G401.6 (cell line): ENCODE results near the gene ZFX.
A peak's percentile ranks its signal among the peaks of the same experiment; 100 is the strongest.
"Not testable (repeated sequence)": the region's sequence is repeated elsewhere in the genome, so short reads cannot be mapped to it uniquely, and the experiment has no call there.

Experiments used
- FAIRE-seq: peaks from 2 replicates; lab custom pipeline; 2012; peaks lifted over from hg19 to GRCh38; lab: Jason Lieb, UNC

The ZFX gene

GRCh38 chrX:24153178-24153795 lies 3.8 kb downstream of the ZFX start:
- no peak for FAIRE-seq

DNA sequence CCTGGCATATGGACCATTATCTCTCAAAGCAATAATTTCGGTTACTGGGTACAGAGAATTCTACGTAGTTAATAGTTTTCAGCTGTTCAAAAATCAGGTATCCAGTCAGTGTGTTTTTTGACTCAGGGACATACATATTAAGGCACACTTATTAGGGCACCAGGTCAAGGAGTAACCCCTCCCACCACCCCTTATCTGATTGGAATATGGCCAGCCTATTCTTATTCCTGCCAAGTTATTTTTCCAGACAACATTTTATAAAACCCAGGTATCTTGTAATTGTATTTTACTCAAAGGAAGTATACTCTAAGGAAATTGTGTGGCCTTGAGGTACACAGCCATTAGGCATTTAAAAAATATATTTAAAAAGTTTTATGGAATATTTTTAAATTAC lies 4.3 kb downstream of the ZFX start:
- FAIRE-seq: no peak

DNA sequence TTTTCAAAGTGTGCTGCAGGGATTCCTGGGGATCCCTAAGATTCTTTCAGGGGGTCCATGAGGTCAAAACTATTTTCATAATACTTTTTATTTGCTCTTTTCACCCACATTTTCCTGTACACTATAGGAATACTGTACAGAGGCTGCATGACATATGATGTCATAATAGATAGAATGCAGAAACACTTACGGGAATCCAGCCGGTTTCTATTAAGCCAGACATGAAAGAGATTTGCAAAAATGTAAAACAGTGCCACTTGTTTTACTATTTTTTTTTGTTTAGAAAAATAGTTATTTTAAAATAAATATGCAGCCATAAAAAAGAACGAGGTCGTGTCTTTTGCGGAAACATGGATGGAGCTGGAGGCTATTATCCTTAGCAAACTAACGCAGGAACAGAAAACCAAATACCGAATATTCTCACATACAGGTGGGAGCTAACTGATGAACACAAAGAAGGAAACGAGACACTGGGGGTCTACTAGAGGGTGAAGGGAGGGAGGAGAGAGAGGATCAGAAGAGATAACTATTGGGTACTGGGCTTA lies 5.0 kb downstream of the ZFX start:
- FAIRE-seq: peak; percentile 41

- FAIRE-seq: not testable (repeated sequence)
Measured at GRCh38 chrX:24155747-24156146, 6.2 kb downstream of the ZFX start.

- FAIRE-seq: peak; percentile 23
Measured at GRCh38 chrX:24156177-24156576, 6.6 kb downstream of the ZFX start.

DNA sequence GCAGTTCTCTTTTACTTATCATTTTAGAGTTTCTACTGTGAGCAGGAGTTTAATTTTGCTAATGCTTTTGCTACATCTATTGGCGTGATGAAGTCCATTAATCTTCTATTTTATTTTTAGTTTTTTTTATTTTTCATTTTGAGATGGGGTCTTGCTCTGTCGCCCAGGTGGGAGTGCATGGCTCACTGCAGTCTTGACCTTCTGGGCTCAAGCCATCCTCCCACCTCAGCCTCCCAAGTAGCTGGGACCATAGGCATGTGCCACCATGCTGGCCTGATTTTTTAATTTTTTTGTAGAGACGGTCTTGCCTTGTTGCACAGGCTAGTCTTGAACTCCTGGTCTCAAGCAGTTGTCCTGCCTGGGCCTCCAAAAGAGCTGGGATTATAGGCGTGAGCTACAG lies 9.4 kb downstream of the ZFX start:
- FAIRE-seq: no peak

DNA sequence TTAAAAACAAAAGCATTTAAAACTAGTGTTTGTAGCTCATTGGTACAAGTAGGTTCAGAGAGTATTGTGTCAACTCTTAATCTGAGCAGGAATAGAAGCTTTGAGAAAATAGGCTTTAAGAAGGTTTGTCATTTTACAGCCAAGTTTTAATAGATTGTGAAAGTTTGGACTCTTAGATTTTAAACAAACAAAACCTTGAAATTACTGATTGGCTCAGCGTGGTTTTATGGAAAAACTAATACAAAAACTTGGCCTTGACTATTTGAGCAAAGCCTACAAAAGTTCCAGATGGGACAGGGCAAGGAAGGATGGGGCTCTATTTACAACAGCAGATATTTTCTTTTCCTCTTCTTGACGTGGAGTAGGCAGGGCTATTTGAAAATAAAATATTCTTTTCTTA lies 16.5 kb downstream of the ZFX start:
- no peak for FAIRE-seq

DNA sequence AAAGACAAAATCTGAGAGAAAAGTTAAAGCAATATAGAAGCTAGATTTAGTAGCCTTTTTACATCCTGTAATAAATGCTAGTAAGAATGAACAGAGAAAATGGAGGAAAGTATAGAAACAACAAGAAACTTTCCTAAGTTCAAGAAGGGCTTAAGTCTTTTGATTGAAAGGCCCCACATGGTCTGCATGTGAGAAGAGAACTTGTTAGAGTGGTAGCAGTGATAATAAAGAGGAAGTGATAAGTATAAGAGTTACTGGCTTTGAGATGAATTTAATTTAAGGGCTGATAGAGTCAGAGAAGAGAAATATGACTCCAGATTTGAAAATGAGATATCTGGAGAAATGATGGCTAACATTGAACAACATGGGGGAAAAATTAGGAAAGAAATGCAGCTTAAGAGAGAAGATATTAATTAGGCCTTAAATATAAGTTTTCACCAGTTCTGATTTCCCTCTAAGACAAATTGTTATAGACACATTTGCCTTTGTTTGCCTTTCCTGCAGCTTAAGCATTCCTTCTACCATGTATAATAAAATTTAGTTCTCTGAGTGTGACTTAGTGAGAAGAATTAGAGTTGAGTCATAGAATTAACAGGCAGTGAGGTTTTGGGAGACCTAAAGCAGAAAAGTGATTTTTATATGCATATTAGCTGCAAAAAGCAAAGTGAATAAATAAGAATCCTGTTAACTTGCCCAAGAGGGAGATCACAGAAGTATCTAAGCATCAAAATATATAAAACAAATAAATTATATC lies 18.4 kb downstream of the ZFX start:
- FAIRE-seq: no peak

- no peak for FAIRE-seq
Measured at GRCh38 chrX:24168807-24169206, 19.3 kb downstream of the ZFX start.

GRCh38 chrX:24169211-24169610 lies 19.7 kb downstream of the ZFX start:
- no peak for FAIRE-seq

DNA sequence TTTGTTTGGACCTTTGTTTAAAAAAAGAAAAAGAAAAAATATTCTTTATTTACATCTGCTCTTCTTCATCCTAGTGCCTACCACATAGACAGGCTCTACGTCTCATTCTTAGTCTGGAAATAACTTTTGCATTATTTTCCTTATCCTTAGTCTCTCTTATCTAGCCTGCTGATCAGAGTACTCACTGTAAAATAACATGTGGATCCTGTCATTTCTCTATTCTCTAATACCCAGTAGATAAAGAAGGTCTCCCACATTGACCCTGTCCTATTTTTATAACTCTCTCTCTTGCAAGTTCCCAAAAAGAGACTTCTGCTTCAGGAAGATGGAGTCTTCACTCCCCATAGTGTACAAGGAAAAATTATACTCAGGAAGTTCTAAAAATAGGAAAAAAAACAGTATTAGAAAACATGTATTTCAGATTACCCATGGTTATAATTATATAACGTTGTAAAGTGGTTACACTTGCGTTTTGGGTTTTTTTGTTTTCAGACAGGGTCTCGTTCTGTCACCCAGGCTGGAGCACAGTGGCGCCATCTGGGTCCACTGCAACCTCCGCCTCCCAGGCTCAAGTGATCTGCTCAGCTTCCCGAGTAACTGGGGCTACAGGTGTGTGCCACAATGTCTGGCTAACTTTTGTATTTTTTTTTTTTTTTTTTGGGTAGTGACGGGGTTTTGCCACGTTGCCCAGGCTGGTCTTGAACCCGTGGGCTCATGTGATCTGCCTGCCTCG lies 23.8 kb downstream of the ZFX start:
- FAIRE-seq: no peak

GRCh38 chrX:24175276-24175675 lies 25.7 kb downstream of the ZFX start:
- FAIRE-seq: no peak

- FAIRE-seq: no peak
Measured at GRCh38 chrX:24178441-24178840, 28.9 kb downstream of the ZFX start.

DNA sequence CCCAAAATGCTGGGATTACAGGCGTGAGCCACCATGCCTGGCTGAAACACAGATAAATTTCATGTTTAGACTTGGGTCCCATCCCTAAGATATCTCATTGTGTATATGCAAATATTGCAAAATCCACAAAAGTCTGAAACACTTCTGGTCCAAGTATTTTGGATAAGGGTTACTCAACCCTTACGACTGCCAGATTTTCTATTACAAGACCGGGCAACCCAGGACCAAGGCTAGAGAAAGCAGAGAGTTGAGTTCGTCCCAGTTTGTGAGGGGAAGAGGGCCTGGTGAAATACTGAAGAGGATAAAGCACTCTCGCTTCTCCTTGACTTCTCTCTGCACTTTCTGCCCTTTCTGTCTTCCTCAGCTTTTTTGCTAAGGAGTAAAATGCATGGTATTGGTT lies 34.5 kb downstream of the ZFX start:
- FAIRE-seq: no peak

DNA sequence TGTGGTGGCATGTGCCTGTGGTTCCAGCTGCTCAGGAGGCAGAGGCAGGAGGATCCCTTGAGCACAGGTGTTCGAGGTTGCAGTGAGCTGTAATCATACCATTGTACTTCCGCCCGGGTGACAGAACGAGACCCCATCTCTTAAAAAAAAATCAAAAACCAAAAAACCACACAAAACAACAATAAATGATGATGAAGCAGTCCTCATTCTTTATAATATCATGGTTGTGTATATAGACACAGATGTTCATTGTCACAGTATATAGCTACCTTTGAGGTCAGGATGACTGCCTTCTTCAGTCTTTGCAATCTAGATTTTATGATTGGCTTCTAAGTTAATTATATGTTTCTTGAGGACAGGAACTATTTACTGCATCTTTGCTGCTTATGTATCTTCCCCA lies 37.0 kb downstream of the ZFX start:
- no peak for FAIRE-seq

DNA sequence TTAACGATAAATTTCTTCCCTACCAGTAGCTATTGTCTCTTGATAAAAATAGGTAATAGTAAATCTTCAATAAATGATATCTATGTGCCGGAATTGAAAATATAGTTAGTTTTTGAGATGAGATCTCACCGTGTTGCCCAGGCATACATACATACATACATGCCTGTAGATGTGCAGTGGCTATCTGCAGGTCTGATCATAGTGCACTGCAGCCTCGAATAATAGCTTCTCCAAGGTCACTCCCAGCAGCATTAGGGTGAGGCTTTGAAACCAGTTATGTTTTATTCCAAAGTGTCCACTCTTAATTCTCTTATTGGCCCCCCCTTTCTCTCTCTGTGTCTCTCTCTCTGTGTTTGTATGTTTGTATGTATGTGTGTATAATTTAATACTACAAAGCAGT lies 37.5 kb downstream of the ZFX start:
- FAIRE-seq: no peak

GRCh38 chrX:24189490-24189889 lies 40.0 kb downstream of the ZFX start:
- no peak for FAIRE-seq

DNA sequence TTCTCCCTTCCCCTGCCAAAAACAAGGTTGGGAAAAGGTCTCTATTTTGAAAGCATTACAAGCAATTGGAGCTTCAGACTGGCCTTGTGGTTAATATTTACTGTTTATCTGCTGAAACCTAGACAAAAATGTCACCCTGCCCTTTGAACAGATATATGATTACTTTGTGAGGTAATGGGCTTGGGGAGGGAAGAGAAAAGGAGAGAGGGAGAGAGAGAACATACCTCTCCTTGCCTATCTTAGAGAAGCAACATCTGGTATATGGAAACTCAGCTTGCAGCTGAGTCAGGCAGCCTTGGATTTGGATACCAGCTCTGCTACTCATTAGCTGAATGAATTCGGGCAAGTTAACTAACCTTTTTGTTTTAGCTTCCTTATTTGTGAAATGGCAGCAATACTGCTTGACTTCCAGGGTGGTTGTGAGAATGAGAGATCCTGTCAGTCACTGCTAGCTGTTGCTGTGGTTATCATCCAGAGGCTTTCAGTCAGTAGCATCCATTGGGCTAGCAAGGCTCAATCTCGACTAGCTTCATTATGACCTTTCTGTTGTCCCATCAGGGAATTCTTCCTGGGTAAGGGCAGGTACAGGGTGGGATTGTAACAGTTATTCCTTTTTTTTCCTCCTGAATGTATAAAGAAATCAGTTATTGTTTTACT lies 41.1 kb downstream of the ZFX start:
- no peak for FAIRE-seq

- no peak for FAIRE-seq
Measured at GRCh38 chrX:24196509-24196908, 47.0 kb downstream of the ZFX start.

- no peak for FAIRE-seq
Measured at GRCh38 chrX:24198101-24198500, 48.6 kb downstream of the ZFX start.

DNA sequence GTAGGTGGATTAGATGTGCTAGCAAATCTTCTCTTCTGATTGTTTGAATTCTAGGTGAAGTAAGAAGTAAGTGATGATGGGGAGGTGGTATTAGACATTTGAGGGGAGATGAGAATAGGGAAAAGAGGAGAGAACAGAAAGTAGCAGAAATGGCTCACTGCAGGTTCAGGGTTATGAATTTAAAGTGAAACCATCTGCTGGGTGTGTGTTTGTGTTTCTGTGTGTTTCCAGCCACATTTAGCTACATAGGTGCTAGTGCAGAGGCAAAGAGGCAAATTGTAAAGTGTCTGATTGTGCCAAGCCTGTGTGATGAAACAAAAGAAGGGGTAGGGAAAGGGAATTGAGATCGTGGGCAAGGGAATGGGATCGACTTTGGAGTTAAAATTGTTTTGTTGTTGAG lies 50.6 kb downstream of the ZFX start:
- no peak for FAIRE-seq

DNA sequence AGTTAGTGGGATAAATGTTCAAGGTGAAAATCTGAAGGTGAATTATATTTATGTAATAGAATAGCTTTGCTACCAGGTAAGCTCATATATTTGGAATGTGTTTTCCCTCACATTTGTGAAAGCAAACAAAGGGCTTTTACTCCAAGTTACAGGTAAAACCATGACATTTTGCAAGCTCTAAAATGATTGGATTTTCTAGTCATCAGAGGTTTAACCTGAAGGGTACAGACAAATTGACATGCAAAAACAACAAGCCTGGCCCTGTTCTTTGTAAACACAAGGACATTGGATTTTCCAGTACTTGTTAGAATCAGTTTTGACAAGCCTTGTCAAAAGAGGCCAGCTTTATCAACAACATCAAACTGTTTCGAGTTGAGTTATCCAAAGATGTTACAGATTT lies 51.7 kb downstream of the ZFX start:
- FAIRE-seq: no peak
